ENCODE measurements around the gene MSRB3.
"Not testable (repeated sequence)": the region's sequence is repeated elsewhere in the genome, so short reads cannot be mapped to it uniquely, and the experiment has no call there.

The MSRB3 gene

GRCh38 chr12:65292241-65292640, 13.8 kb downstream of the MSRB3 start:
- DNase-seq: no peak

- DNase-seq: no peak
Measured at GRCh38 chr12:65293735-65294134, 15.3 kb downstream of the MSRB3 start.

- no peak for DNase-seq
Measured at GRCh38 chr12:65294641-65295262, 16.3 kb downstream of the MSRB3 start.

GRCh38 chr12:65296508-65297265, 18.2 kb downstream of the MSRB3 start:
- DNase-seq: no peak

- no peak for DNase-seq
Measured at GRCh38 chr12:65300097-65300496, 21.6 kb downstream of the MSRB3 start.

- DNase-seq: no peak
Measured at GRCh38 chr12:65300679-65301349, 22.3 kb downstream of the MSRB3 start.

- no peak for DNase-seq
Measured at GRCh38 chr12:65302891-65303290, 24.4 kb downstream of the MSRB3 start.

- no peak for DNase-seq
Measured at GRCh38 chr12:65305346-65305950, 27.0 kb downstream of the MSRB3 start.

GRCh38 chr12:65306366-65307168, 28.1 kb downstream of the MSRB3 start:
- DNase-seq: no peak

- no peak for DNase-seq
Measured at GRCh38 chr12:65307169-65307501, 28.7 kb downstream of the MSRB3 start.

GRCh38 chr12:65308006-65308405, 29.5 kb downstream of the MSRB3 start:
- DNase-seq: no peak

- DNase-seq: no peak
Measured at GRCh38 chr12:65308601-65309071, 30.2 kb downstream of the MSRB3 start.

- DNase-seq: no peak
Measured at GRCh38 chr12:65311260-65311659, 32.8 kb downstream of the MSRB3 start.

GRCh38 chr12:65313719-65314317, 35.3 kb downstream of the MSRB3 start:
- DNase-seq: peak; percentile 13

GRCh38 chr12:65315238-65315637, 36.8 kb downstream of the MSRB3 start:
- not testable (repeated sequence) for DNase-seq

- DNase-seq: no peak
Measured at GRCh38 chr12:65318186-65318685, 39.8 kb downstream of the MSRB3 start.

GRCh38 chr12:65319688-65320200, 41.3 kb downstream of the MSRB3 start:
- DNase-seq: no peak

- no peak for DNase-seq
Measured at GRCh38 chr12:65323070-65323469, 44.6 kb downstream of the MSRB3 start.

GRCh38 chr12:65324056-65324455, 45.6 kb downstream of the MSRB3 start:
- DNase-seq: no peak

GRCh38 chr12:65324551-65324950, 46.1 kb downstream of the MSRB3 start:
- DNase-seq: no peak

GRCh38 chr12:65325183-65325582, 46.7 kb downstream of the MSRB3 start:
- no peak for DNase-seq

GRCh38 chr12:65326616-65327015, 48.1 kb downstream of the MSRB3 start:
- DNase-seq: no peak

Measured in NCI-H2171 (cell line).